Choroid plexus epithelial cell (primary cell): ENCODE measurements around the gene NLRP3.
"Not testable (repeated sequence)": the region's sequence is repeated elsewhere in the genome, so short reads cannot be mapped to it uniquely, and the experiment has no call there.

Source experiments
- DNase-seq: peaks from one replicate; pipeline ENCODE4 v3.0.0-alpha.2; 2010; ENCODE audit warnings: low read depth
- H3K4me3 ChIP-seq: 2 replicates; pipeline ENCODE4 v1.5.1; 2011; ENCODE audit warnings: low read depth, mild to moderate bottlenecking, control low read depth, low read length, moderate library complexity
- TF ChIP-seq, protein P1 (sequence below): conservative IDR thresholded peaks from 2 replicates; pipeline ENCODE4 v1.5.1; 2011; ENCODE audit warnings: low read depth, mild to moderate bottlenecking, control low read depth, inconsistent platforms, low read length, moderate library complexity

The NLRP3 gene

DNA sequence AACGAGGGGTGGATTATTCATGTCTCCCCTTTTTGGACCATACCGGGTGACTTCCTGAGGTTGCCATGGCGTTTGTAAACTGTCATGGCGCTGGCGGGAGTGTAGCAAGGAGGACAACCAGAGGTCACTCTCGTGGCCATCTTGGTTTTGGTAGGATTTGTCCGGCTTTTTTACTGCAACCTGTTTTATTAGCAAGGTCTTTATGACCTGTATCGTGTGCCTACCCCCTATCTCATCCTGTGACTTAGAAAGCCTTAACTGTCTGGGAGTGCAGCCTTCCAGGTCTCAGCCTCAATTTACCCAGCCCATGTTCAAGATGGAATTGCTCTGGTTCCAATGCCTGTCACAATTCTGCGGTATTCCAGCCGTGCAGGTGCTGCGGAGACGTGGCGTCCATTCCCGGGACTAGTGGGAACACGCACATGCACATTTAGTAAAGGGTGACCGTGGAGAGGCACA, 44.1 kb upstream of the NLRP3 start:
- no peak for DNase-seq
- no peak overlapping the region for H3K4me3 ChIP-seq
- TF ChIP-seq, protein P1, sequence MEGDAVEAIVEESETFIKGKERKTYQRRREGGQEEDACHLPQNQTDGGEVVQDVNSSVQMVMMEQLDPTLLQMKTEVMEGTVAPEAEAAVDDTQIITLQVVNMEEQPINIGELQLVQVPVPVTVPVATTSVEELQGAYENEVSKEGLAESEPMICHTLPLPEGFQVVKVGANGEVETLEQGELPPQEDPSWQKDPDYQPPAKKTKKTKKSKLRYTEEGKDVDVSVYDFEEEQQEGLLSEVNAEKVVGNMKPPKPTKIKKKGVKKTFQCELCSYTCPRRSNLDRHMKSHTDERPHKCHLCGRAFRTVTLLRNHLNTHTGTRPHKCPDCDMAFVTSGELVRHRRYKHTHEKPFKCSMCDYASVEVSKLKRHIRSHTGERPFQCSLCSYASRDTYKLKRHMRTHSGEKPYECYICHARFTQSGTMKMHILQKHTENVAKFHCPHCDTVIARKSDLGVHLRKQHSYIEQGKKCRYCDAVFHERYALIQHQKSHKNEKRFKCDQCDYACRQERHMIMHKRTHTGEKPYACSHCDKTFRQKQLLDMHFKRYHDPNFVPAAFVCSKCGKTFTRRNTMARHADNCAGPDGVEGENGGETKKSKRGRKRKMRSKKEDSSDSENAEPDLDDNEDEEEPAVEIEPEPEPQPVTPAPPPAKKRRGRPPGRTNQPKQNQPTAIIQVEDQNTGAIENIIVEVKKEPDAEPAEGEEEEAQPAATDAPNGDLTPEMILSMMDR = no peak

DNA sequence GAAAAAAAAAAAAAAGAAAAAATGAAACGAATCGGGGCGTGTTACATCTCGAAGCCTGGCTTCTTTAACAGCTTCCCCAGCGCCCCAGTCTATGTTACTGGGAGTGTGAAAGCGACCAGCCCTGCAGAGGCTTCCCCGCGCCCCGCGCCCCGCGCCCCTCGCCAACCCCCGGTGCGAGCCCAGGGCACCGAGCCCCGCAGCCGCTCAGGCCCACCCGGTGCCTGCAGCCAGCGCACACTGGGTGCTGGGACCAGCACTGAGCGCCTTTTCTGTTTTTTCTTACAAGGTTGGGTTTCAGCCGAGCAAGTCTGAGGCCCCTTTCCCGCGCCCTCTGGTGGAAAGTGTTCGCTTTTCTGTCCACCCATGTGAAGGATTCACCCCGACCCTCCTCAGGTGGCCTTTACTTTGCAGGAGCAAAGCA, 42.2 kb upstream of the NLRP3 start:
- DNase-seq = peak; percentile 62
- TF ChIP-seq, protein P1 = peak; percentile 72
- peak overlapping the region; percentile 44 for H3K4me3 ChIP-seq

DNA sequence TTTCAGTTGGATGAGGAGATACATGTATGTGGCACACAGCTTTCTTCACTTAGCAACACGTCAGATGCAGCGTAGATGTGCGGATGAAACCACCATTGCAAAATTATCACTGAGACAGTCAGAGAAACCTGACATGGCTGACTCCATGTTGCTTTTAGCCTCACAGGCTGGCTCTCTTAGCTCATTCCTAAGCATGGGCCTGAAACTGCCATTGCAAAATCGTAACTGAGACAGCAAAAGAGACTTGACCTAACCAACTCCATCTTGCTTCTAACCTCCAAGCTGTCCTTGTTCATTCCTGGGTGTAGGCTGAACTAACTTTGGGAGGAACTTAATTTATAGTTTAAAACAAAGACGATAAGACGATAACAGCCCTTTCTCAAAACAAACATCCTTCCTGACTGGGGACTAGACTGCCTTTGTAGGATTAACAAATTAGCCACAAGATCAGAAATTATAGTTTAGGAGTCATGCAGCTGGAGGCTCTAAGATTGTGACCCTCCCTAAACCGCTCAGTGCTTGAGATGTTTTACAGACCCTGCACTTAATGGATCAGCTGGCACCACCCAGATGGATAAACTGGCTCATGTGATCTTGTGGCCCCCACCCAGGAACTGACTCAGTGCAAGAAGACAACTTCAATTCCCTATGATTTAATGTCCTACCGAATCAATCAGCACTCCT, 41.2 kb upstream of the NLRP3 start:
- not testable (repeated sequence) for DNase-seq, H3K4me3 ChIP-seq

DNA sequence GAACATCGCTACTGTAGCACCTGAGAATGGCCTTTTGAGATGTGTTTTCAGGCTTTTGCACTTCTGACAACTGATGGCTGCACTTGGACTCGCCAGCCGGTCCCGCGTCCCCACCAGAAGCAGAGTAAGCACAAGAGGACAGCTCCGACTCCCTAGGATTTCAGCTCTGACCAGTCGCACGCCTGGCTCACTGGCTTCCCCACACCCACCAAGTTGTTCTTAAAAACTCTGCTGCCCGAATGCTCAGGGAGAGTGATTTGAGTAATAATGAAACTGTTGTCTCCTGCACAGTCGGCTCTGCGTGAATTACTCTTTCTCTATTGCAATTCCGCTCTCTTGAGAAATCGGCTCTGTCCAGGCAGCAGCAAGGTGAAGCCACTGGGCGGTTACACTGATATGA, 40.2 kb upstream of the NLRP3 start:
- TF ChIP-seq, protein P1 = no peak
- no peak for DNase-seq
- no peak overlapping the region for H3K4me3 ChIP-seq

DNA sequence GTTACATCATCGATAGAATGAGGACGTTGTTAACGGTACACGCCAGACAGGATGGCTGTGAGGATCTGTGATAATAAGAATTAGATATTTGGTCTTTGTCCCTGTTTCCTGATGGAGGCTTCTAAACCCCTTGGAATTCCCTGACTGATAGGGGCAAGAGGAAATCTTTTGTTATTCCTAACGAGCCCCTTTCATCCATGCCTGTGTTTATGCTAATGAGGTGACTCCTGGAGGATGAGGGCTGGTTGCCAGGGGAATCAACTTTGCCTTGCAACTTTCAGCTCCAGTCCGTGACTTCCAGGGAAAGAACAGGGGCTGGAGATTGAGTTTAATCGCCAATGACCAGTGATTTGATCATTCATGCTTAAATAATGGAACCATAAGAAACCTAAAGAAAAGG, 39.3 kb upstream of the NLRP3 start:
- TF ChIP-seq, protein P1 = no peak
- H3K4me3 ChIP-seq = no peak overlapping the region
- no peak for DNase-seq

DNA sequence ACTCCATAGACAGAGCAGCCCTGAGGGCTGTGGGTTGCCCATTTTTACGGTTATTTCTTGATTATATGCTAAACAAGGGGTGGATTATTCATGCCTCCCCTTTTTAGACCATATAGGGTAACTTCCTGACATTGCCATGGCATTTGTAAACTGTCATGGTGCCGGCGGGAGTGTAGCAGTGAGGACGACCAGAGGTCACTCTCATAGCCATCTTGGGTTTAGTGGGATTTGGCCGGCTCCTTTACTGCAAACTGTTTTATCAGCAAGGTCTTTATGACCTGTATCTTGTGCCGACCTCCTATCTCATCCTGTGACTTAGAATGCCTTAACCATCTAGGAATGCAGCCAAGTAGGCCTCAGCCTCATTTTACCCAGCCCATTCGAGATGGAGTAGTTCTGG, 38.3 kb upstream of the NLRP3 start:
- not testable (repeated sequence) for H3K4me3 ChIP-seq, DNase-seq

DNA sequence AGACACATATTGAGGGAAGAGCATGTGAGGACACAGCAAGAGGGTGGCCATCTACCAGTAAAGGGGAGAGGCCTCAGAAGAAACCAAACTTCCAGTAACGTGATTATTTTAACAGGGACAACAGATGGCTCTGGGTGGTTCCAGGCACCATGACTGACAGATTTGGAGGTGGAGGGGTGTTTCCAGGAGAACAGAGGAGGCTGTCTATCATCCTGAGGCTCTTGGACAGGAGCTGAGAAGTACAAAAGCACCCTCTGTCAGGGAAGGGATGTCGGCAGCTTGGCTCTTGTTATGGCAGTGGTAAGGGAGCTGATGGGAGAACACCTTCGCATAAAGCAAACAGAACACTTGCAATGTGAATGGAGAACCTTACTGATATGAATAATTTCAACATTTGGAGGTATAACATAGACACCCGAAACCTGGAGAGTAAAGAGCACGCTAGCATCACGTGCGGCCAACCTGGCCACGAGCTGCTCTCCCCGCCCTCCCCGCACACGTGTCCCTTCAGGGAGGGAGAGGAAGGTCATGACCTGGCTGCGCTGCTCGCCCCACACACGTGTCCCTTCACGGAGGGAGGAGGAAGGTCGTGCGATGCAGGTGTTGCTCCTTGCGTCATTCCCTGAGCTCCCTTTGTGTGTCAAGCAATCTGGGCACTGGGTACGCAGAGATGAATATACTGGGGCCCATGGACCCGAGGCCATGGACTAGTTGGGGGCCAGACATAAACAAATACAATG, 37.5 kb upstream of the NLRP3 start:
- TF ChIP-seq, protein P1 = no peak
- no peak for DNase-seq
- H3K4me3 ChIP-seq = no peak overlapping the region

DNA sequence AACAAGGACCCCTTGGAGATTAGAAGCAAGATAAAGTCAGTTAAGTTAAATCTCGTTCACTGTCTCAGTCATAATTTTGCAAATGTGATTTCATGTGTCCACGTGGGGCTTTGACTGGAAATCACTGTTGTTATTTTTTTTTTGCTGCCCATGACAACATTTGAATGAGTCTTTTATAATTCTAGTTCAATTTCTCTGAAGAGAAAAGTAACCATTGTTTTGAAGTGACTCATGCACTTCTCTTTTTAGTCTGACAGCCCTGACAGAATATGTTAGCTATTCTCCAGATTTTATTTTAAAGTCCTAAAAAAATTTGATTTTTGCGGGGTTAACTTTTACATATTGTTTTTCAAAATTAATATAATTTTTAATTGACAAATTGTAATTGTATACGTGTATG, 30.7 kb upstream of the NLRP3 start:
- TF ChIP-seq, protein P1 = no peak
- DNase-seq = no peak
- H3K4me3 ChIP-seq = no peak overlapping the region
